ENCODE results near the gene SIRPG.

DNA sequence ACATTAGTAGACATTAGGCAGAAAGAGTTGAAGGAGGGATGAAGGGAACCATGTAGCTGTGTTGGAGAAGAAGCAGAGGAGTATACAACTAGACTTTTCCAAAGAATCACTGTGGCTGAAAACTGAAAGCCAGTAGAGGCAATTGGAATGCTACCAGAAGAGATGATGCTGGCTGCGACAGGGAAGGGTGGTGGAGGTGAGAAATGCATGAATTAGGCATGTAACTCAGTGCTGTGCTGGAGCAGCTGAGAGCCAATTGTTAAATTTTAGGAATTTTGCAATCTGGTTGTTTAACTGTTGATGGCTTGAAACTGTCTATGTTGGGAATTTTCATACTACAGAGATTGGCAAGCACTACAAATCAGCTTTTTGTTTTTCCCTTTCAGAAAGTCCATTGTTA lies 35.8 kb upstream of the SIRPG start:
- TF ChIP-seq, protein P1, sequence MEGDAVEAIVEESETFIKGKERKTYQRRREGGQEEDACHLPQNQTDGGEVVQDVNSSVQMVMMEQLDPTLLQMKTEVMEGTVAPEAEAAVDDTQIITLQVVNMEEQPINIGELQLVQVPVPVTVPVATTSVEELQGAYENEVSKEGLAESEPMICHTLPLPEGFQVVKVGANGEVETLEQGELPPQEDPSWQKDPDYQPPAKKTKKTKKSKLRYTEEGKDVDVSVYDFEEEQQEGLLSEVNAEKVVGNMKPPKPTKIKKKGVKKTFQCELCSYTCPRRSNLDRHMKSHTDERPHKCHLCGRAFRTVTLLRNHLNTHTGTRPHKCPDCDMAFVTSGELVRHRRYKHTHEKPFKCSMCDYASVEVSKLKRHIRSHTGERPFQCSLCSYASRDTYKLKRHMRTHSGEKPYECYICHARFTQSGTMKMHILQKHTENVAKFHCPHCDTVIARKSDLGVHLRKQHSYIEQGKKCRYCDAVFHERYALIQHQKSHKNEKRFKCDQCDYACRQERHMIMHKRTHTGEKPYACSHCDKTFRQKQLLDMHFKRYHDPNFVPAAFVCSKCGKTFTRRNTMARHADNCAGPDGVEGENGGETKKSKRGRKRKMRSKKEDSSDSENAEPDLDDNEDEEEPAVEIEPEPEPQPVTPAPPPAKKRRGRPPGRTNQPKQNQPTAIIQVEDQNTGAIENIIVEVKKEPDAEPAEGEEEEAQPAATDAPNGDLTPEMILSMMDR (tag by site-specific recombination; IDR thresholded peaks at IDR 0.05) = no peak
- no peak for TF ChIP-seq ZNF24 (tag by site-specific recombination; IDR thresholded peaks at IDR 0.05)
- no peak for TF ChIP-seq REPIN1 (tag by site-specific recombination; IDR thresholded peaks at IDR 0.05; ENCODE audit: low read depth)
- TF ChIP-seq ZNF596 (tag by site-specific recombination; IDR thresholded peaks at IDR 0.05) = no peak
- no peak for TF ChIP-seq ZNF324 (tag by site-specific recombination; IDR thresholded peaks at IDR 0.05)
- no peak for TF ChIP-seq MYNN (tag by site-specific recombination; IDR thresholded peaks at IDR 0.05; ENCODE audit: borderline replicate concordance)
